Measurements from ENCODE around the gene RCAN3.

Gene RCAN3

DNA sequence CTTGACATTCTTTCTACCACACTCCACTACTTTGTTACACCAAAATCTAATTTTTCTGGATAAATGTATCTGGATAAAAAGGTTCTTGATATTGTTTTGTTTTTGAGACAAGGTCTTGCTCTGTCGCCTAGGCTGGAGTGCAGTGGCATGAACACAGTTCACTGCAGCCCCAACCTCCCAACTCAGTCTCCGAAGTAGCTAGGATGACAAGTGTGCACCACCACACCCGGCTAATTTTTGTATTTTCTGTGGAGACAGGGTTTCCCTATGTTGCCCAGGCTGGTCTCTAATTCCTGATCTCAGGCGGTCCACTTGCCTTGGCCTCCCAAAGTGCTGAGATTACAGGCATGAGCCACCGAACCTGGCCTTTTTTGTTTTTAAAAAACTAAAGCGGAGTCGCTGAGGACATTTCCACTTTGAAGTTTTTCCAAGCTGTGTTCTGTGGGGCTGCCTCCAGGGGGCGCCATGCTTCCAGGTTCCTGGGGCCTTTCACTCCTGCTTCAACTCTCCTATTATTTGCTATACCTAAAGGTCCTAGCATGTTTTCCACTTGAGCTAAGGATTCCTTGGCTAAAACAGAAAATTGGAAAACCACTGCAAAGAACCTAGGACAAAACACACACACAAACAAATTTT is 39.2 kb downstream of the RCAN3 start:
- CTCF ChIA-PET: interaction anchor here (0.5 to 4.3 kb wide), 40 partner anchors 10 to 1298 kb away, joined by 3 to 73 read pairs (median 4); partner anchors contain the start of genes NCMAP, NIPAL3 and STPG1
- POLR2A ChIA-PET: interaction anchor here (1.4 kb wide), 1 partner anchor 45 kb away, joined by 3 read pairs; no protein-coding TSS in a partner anchor
- Histone ChIP-seq H3K4me3 (ENCODE audit: low read depth, low read length) (no peak overlapping the region), H3K9me3 (ENCODE audit: control insufficient read depth, insufficient read depth, low read depth, low read length) (no peaks in the 10 kb centered on the region), H3K27ac (ENCODE audit: extremely low read depth, low read depth, low read length) (no peak overlapping the region), H3K36me3 (ENCODE audit: control insufficient read depth in 2 of 2, insufficient read depth in 1 of 2, low read length in 2 of 2) (no peaks in the 10 kb centered on the region), H3K4me1 (ENCODE audit: control insufficient read depth, insufficient read depth, low read length) (no peaks in the 10 kb centered on the region)
- TF ChIP-seq ZNF777 (tag by site-specific recombination; IDR thresholded peaks at IDR 0.05; ENCODE audit: borderline replicate concordance) (no peak), ZNF792 (tag by site-specific recombination; IDR thresholded peaks at IDR 0.05) (no peak), KLF9 (tag by site-specific recombination; IDR thresholded peaks at IDR 0.05; ENCODE audit: low read depth) (0 out of 2 replicates have a peak, but pooled peaks have one; percentile 1), ZNF670 (tag by site-specific recombination; IDR thresholded peaks at IDR 0.05; ENCODE audit: low read depth) (no peak), ZNF549 (tag by site-specific recombination; IDR thresholded peaks at IDR 0.05) (no peak), ZNF658 (tag by site-specific recombination; IDR thresholded peaks at IDR 0.05) (no peak), ZNF654 (tag by site-specific recombination; IDR thresholded peaks at IDR 0.05; ENCODE audit: low read depth) (peak; percentile 37)
- TF ChIP-seq, protein P1, sequence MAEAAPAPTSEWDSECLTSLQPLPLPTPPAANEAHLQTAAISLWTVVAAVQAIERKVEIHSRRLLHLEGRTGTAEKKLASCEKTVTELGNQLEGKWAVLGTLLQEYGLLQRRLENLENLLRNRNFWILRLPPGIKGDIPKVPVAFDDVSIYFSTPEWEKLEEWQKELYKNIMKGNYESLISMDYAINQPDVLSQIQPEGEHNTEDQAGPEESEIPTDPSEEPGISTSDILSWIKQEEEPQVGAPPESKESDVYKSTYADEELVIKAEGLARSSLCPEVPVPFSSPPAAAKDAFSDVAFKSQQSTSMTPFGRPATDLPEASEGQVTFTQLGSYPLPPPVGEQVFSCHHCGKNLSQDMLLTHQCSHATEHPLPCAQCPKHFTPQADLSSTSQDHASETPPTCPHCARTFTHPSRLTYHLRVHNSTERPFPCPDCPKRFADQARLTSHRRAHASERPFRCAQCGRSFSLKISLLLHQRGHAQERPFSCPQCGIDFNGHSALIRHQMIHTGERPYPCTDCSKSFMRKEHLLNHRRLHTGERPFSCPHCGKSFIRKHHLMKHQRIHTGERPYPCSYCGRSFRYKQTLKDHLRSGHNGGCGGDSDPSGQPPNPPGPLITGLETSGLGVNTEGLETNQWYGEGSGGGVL (tag by site-specific recombination; IDR thresholded peaks at IDR 0.05): no peak
- TF ChIP-seq, protein P2, sequence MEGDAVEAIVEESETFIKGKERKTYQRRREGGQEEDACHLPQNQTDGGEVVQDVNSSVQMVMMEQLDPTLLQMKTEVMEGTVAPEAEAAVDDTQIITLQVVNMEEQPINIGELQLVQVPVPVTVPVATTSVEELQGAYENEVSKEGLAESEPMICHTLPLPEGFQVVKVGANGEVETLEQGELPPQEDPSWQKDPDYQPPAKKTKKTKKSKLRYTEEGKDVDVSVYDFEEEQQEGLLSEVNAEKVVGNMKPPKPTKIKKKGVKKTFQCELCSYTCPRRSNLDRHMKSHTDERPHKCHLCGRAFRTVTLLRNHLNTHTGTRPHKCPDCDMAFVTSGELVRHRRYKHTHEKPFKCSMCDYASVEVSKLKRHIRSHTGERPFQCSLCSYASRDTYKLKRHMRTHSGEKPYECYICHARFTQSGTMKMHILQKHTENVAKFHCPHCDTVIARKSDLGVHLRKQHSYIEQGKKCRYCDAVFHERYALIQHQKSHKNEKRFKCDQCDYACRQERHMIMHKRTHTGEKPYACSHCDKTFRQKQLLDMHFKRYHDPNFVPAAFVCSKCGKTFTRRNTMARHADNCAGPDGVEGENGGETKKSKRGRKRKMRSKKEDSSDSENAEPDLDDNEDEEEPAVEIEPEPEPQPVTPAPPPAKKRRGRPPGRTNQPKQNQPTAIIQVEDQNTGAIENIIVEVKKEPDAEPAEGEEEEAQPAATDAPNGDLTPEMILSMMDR (tag by site-specific recombination; IDR thresholded peaks at IDR 0.05): peak; percentile 54

DNA sequence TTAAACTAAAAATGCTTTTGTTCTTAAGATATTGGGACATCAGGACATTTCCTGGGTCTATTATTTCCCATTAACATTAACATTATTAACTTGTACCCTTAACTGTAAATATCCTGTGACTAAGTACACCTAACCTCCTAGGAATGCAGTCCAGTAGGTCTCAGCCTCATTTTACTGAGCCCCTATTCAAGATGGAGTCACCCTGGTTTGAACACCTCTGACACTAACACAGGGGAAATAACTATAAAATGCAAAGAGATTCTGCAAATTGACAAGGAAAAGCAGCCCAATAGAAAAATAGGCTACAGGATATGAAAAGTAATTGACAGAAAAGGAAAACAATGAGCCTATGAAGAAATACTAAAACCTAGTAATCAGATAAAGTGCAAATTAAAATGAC is 41.6 kb downstream of the RCAN3 start:
- ChIA-PET POLR2A (no interaction called here), CTCF (interaction anchor here (1.4 to 4.3 kb wide), 2 partner anchors 42 to 47 kb away, joined by 4 to 37 read pairs; no protein-coding TSS in a partner anchor)
- no peak overlapping the region for H3K4me3 ChIP-seq (ENCODE audit: low read depth, low read length)
- H3K9me3 ChIP-seq (ENCODE audit: control insufficient read depth, insufficient read depth, low read depth, low read length): no peaks in the 10 kb centered on the region
- H3K36me3 ChIP-seq (ENCODE audit: control insufficient read depth in 2 of 2, insufficient read depth in 1 of 2, low read length in 2 of 2): no peaks in the 10 kb centered on the region
- H3K4me1 ChIP-seq (ENCODE audit: control insufficient read depth, insufficient read depth, low read length): no peaks in the 10 kb centered on the region
- H3K27ac ChIP-seq (ENCODE audit: extremely low read depth, low read depth, low read length): no peak overlapping the region
- TF ChIP-seq, protein P3, sequence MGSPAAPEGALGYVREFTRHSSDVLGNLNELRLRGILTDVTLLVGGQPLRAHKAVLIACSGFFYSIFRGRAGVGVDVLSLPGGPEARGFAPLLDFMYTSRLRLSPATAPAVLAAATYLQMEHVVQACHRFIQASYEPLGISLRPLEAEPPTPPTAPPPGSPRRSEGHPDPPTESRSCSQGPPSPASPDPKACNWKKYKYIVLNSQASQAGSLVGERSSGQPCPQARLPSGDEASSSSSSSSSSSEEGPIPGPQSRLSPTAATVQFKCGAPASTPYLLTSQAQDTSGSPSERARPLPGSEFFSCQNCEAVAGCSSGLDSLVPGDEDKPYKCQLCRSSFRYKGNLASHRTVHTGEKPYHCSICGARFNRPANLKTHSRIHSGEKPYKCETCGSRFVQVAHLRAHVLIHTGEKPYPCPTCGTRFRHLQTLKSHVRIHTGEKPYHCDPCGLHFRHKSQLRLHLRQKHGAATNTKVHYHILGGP (tag by site-specific recombination; IDR thresholded peaks at IDR 0.05): no peak
- TF ChIP-seq SALL2 (tag by site-specific recombination; IDR thresholded peaks at IDR 0.05; ENCODE audit: borderline replicate concordance) (no peak), ZNF571 (tag by site-specific recombination; IDR thresholded peaks at IDR 0.05) (no peak), ZBTB7A (tag by site-specific recombination; IDR thresholded peaks at IDR 0.05; ENCODE audit: low read depth) (no peak), ZNF785 (tag by site-specific recombination; IDR thresholded peaks at IDR 0.05) (no peak), ZNF837 (tag by site-specific recombination; IDR thresholded peaks at IDR 0.05) (no peak), ZNF121 (tag by site-specific recombination; IDR thresholded peaks at IDR 0.05) (no peak), ZNF391 (tag by site-specific recombination; IDR thresholded peaks at IDR 0.05; ENCODE audit: borderline replicate concordance, low read depth) (no peak), BCL11A (tag by site-specific recombination; IDR thresholded peaks at IDR 0.05; ENCODE audit: low read depth) (no peak)
- TF ChIP-seq, protein P4, sequence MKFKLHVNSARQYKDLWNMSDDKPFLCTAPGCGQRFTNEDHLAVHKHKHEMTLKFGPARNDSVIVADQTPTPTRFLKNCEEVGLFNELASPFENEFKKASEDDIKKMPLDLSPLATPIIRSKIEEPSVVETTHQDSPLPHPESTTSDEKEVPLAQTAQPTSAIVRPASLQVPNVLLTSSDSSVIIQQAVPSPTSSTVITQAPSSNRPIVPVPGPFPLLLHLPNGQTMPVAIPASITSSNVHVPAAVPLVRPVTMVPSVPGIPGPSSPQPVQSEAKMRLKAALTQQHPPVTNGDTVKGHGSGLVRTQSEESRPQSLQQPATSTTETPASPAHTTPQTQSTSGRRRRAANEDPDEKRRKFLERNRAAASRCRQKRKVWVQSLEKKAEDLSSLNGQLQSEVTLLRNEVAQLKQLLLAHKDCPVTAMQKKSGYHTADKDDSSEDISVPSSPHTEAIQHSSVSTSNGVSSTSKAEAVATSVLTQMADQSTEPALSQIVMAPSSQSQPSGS (tag by site-specific recombination; IDR thresholded peaks at IDR 0.05; ENCODE audit: low read depth): no peak
- TF ChIP-seq, protein P5, sequence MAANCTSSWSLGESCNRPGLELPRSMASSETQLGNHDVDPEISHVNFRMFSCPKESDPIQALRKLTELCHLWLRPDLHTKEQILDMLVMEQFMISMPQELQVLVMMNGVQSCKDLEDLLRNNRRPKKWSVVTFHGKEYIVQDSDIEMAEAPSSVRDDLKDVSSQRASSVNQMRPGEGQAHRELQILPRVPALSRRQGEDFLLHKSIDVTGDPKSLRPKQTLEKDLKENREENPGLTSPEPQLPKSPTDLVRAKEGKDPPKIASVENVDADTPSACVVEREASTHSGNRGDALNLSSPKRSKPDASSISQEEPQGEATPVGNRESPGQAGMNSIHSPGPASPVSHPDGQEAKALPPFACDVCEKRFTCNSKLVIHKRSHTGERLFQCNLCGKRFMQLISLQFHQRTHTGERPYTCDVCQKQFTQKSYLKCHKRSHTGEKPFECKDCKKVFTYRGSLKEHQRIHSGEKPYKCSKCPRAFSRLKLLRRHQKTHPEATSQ (tag by site-specific recombination; IDR thresholded peaks at IDR 0.05): no peak
- TF ChIP-seq, protein P6, sequence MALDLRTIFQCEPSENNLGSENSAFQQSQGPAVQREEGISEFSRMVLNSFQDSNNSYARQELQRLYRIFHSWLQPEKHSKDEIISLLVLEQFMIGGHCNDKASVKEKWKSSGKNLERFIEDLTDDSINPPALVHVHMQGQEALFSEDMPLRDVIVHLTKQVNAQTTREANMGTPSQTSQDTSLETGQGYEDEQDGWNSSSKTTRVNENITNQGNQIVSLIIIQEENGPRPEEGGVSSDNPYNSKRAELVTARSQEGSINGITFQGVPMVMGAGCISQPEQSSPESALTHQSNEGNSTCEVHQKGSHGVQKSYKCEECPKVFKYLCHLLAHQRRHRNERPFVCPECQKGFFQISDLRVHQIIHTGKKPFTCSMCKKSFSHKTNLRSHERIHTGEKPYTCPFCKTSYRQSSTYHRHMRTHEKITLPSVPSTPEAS (tag by site-specific recombination; IDR thresholded peaks at IDR 0.05): no peak

All from HEK293 (cell line).